C4-2B (cell line): ENCODE data around the gene TXNRD1.

Experiments used
- H3K27ac ChIP-seq: fragments of 450-650 bp; 2 replicates; pipeline ENCODE4 v1.5.1; 2017
- CTCF ChIP-seq: fragments of 450-650 bp; conservative IDR thresholded peaks from 2 replicates; pipeline ENCODE4 v1.5.1; 2017; ENCODE audit warnings: mild to moderate bottlenecking
- ZFX ChIP-seq: fragments of 450-650 bp; IDR thresholded peaks from 2 replicates; pipeline ENCODE4 v1.6.1; 2017

TXNRD1 gene

GRCh38 chr12:104374071-104374470 lies 158.5 kb downstream of the TXNRD1 start:
- no peak for TF ChIP-seq CTCF
- H3K27ac ChIP-seq, result no peak overlapping the region

GRCh38 chr12:104374806-104375205 lies 159.2 kb downstream of the TXNRD1 start:
- TF ChIP-seq ZFX, result no peak
- TF ChIP-seq CTCF, result no peak
- H3K27ac ChIP-seq, result no peak overlapping the region

GRCh38 chr12:104375775-104376174 lies 160.2 kb downstream of the TXNRD1 start:
- no peak overlapping the region for H3K27ac ChIP-seq
- TF ChIP-seq CTCF (no peak), ZFX (no peak)

GRCh38 chr12:104376650-104377513 lies 161.3 kb downstream of the TXNRD1 start:
- no peak overlapping the region for H3K27ac ChIP-seq
- no peak for TF ChIP-seq CTCF
- TF ChIP-seq ZFX, result no peak

- no peak for TF ChIP-seq CTCF
- TF ChIP-seq ZFX, result no peak
- no peak overlapping the region for H3K27ac ChIP-seq
Observed at GRCh38 chr12:104377514-104377812, 161.9 kb downstream of the TXNRD1 start.

- H3K27ac ChIP-seq, result no peak overlapping the region
- TF ChIP-seq CTCF, result no peak
- no peak for TF ChIP-seq ZFX
Observed at GRCh38 chr12:104378427-104378826, 162.8 kb downstream of the TXNRD1 start.

GRCh38 chr12:104381341-104381730 lies 165.8 kb downstream of the TXNRD1 start:
- no peak for TF ChIP-seq CTCF
- TF ChIP-seq ZFX, result no peak
- no peak overlapping the region for H3K27ac ChIP-seq
